HG03025 (cell line): Measurements from ENCODE around the gene IER3.

Experiments used
- ATAC-seq: cut with Tn5 transposase; IDR thresholded peaks from one replicate; pipeline ENCODE4 v1.9.1; 2021; ENCODE audit warnings: mild to moderate bottlenecking, moderate library complexity; ENCODE audit not compliant: unreplicated experiment, low FRiP score

IER3 gene

GRCh38 chr6:30749554-30750378 lies 5.4 kb upstream of the IER3 start:
- ATAC-seq = no peak

GRCh38 chr6:30748851-30749540 lies 4.6 kb upstream of the IER3 start:
- ATAC-seq = no peak

- no peak for ATAC-seq
Measured at GRCh38 chr6:30747902-30748769, 3.8 kb upstream of the IER3 start.

- ATAC-seq = no peak
Measured at GRCh38 chr6:30747300-30747687, 2.9 kb upstream of the IER3 start.

- peak; percentile 18 for ATAC-seq
Measured at GRCh38 chr6:30743099-30744053, 971 bp downstream of the IER3 start.

GRCh38 chr6:30742316-30743098 lies 1.8 kb downstream of the IER3 start, which contains the start of gene FLOT1:
FLOT1 (minus strand) TSS chr6:30742687; CDS start chr6:30742189, 498 bp downstream.
- peak; percentile 48 for ATAC-seq

GRCh38 chr6:30741789-30742315 lies 2.5 kb downstream of the IER3 start:
- no peak for ATAC-seq

- no peak for ATAC-seq
Measured at GRCh38 chr6:30741063-30741779, 3.1 kb downstream of the IER3 start.

GRCh38 chr6:30740540-30740870 lies 3.8 kb downstream of the IER3 start:
- no peak for ATAC-seq

- no peak for ATAC-seq
Measured at GRCh38 chr6:30738532-30738931, 5.8 kb downstream of the IER3 start.

GRCh38 chr6:30735668-30736314 lies 8.6 kb downstream of the IER3 start:
- ATAC-seq = no peak

GRCh38 chr6:30732237-30732943 lies 12.0 kb downstream of the IER3 start:
- no peak for ATAC-seq

- ATAC-seq = no peak
Measured at GRCh38 chr6:30730601-30731435, 13.5 kb downstream of the IER3 start.

- ATAC-seq = no peak
Measured at GRCh38 chr6:30727920-30728553, 16.3 kb downstream of the IER3 start.

GRCh38 chr6:30726506-30727413 lies 17.6 kb downstream of the IER3 start:
- ATAC-seq = no peak
